ENCODE data around the gene ZNF33A. TPM values are rescaled to one million over a fixed set of nuclear protein-coding genes. Genes with fewer than 3 reads are reported as not detected.
A peak's percentile ranks its signal among the peaks of the same experiment; 100 is the strongest.

The ZNF33A gene
- total RNA-seq, 1 experiment from 2014 or later: 36.3 TPM

GRCh38 chr10:38093816-38094157 is 83.3 kb downstream of the ZNF33A start:
- peak in 1 of 2 experiments; percentile 46 for DNase-seq
- Histone ChIP-seq H3K4me1 (peaks cover 9% of the 10 kb centered on the region; the same call in 1 of the 2 replicates), H3K36me3 (ENCODE audit: control insufficient read depth, insufficient read depth, low read length) (no peaks in the 10 kb centered on the region), H3K4me3 (ENCODE audit: low read depth, low read length) (peak overlapping the region; percentile 99), H3K27me3 (replicated peaks; ENCODE audit: control insufficient read depth, insufficient read depth, low read length) (no peaks in the 10 kb centered on the region), H3K9me3 (no peaks in the 10 kb centered on the region)
- TF ChIP-seq, protein P1, sequence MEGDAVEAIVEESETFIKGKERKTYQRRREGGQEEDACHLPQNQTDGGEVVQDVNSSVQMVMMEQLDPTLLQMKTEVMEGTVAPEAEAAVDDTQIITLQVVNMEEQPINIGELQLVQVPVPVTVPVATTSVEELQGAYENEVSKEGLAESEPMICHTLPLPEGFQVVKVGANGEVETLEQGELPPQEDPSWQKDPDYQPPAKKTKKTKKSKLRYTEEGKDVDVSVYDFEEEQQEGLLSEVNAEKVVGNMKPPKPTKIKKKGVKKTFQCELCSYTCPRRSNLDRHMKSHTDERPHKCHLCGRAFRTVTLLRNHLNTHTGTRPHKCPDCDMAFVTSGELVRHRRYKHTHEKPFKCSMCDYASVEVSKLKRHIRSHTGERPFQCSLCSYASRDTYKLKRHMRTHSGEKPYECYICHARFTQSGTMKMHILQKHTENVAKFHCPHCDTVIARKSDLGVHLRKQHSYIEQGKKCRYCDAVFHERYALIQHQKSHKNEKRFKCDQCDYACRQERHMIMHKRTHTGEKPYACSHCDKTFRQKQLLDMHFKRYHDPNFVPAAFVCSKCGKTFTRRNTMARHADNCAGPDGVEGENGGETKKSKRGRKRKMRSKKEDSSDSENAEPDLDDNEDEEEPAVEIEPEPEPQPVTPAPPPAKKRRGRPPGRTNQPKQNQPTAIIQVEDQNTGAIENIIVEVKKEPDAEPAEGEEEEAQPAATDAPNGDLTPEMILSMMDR (IDR thresholded peaks at IDR 0.05; ENCODE audit: insufficient read depth in 1 of 2, low read depth in 1 of 2, low read length in 1 of 2, severe bottlenecking in 1 of 2, unreplicated experiment in 1 of 2): no peak
- no peaks in the 10 kb centered on the region for H3K27me3 Mint-ChIP-seq (ENCODE audit: insufficient read depth, unreplicated experiment)
- H3K4me3 Mint-ChIP-seq (ENCODE audit: unreplicated experiment): peak overlapping the region; percentile 86
- peaks cover 30% of the 10 kb centered on the region for H3K36me3 Mint-ChIP-seq (ENCODE audit: insufficient read depth, unreplicated experiment)
- no peaks in the 10 kb centered on the region for H3K9me3 Mint-ChIP-seq (ENCODE audit: unreplicated experiment)
- peaks cover 7% of the 10 kb centered on the region for H3K4me1 Mint-ChIP-seq (ENCODE audit: low read depth, unreplicated experiment)
- TSS peak; percentile 94 for BruUV-seq (replicated peaks)
- ChIA-PET CTCF (no interaction called here), POLR2A (interaction anchor here (0.7 kb wide), 1 partner anchor 84 kb away, joined by 3 read pairs; no protein-coding TSS in a partner anchor)
- intact Hi-C loops (cut with micrococcal nuclease; ENCODE audit: unreplicated experiment): loop anchor here (1.0 to 10.0 kb wide), 4 partner anchors 83 to 261 kb away; partner anchors contain the start of genes ZNF248, ZNF25 and ZNF33A
- peak overlapping the region; percentile 88 for H3K27ac Mint-ChIP-seq (ENCODE audit: unreplicated experiment)

- H3K9me3 Mint-ChIP-seq (ENCODE audit: unreplicated experiment): no peaks in the 10 kb centered on the region
- POLR2A ChIA-PET: interaction anchor here (0.7 kb wide), 1 partner anchor 84 kb away, joined by 3 read pairs; no protein-coding TSS in a partner anchor
- TF ChIP-seq, protein P1 (IDR thresholded peaks at IDR 0.05; ENCODE audit: insufficient read depth in 1 of 2, low read depth in 1 of 2, low read length in 1 of 2, severe bottlenecking in 1 of 2, unreplicated experiment in 1 of 2): no peak
- H3K4me3 Mint-ChIP-seq (ENCODE audit: unreplicated experiment): peak within 1 kb of the TSS; percentile 86
- H3K27me3 Mint-ChIP-seq (ENCODE audit: insufficient read depth, unreplicated experiment): no peaks in the 10 kb centered on the region
- intact Hi-C loops (cut with micrococcal nuclease; ENCODE audit: unreplicated experiment): loop anchor here (1.0 to 10.0 kb wide), 4 partner anchors 84 to 260 kb away; partner anchors contain the start of genes ZNF248, ZNF25 and ZNF33A
- no TSS peak for BruUV-seq (replicated peaks)
- H3K9me3 ChIP-seq: no peaks in the 10 kb centered on the region
- peaks cover 7% of the 10 kb centered on the region for H3K4me1 Mint-ChIP-seq (ENCODE audit: low read depth, unreplicated experiment)
- no peaks in the 10 kb centered on the region for H3K36me3 ChIP-seq (ENCODE audit: control insufficient read depth, insufficient read depth, low read length)
- H3K36me3 Mint-ChIP-seq (ENCODE audit: insufficient read depth, unreplicated experiment): peaks cover 31% of the 10 kb centered on the region
- no peaks in the 10 kb centered on the region for H3K27me3 ChIP-seq (replicated peaks; ENCODE audit: control insufficient read depth, insufficient read depth, low read length)
- H3K4me3 ChIP-seq (ENCODE audit: low read depth, low read length): peak within 1 kb of the TSS; percentile 99
- CTCF ChIA-PET: no interaction called here
- DNase-seq: peak; percentile 93 to 96
- peaks cover 9% of the 10 kb centered on the region; the same call in 1 of the 2 replicates for H3K4me1 ChIP-seq
- peak within 1 kb of the TSS; percentile 88 for H3K27ac Mint-ChIP-seq (ENCODE audit: unreplicated experiment)
Observed at GRCh38 chr10:38094158-38094926, 83.9 kb downstream of the ZNF33A start, which contains the start of gene ZNF37A. ZNF37A (plus strand) TSS chr10:38094337; CDS start chr10:38096618, 2,281 bp downstream.

DNA sequence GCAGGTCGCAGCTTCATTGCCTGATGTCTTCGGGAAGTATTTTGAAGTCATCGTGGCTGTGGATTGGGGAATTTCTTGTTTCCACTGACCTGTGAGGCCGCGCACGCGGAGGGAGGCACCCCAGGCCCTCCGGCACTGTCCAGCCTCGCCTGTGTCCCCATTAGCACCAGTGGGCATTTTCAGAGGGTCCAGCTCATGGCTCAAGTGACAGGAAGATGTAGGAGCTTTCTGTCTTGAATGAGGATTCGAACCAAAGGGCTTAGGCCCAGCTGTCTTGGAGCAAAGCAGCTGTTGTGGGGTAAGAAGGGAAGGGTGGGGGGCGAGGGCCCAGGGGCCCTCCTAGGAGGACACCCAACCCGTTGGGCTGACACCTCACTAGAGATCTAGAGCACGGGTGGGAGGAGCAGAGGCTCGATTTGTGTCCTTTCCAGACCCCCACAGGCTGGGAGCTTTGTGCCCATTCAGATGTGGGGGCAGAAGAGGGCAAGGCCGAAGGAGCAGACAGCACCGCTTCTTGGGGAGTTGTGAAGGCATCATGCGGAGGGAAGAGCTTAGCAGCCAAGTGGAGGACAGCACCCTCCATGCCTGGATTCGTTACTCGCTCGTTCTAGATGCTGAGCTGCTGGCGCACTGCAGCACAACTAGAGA is 84.6 kb downstream of the ZNF33A start:
- TF ChIP-seq, protein P1 (IDR thresholded peaks at IDR 0.05; ENCODE audit: insufficient read depth in 1 of 2, low read depth in 1 of 2, low read length in 1 of 2, severe bottlenecking in 1 of 2, unreplicated experiment in 1 of 2): no peak
- intact Hi-C loops (cut with micrococcal nuclease; ENCODE audit: unreplicated experiment): loop anchor here (1.0 to 10.0 kb wide), 4 partner anchors 85 to 260 kb away; partner anchors contain the start of genes ZNF248, ZNF25 and ZNF33A
- H3K4me1 Mint-ChIP-seq (ENCODE audit: low read depth, unreplicated experiment): peaks cover 7% of the 10 kb centered on the region
- TSS peak; percentile 10 for BruUV-seq (replicated peaks)
- no peaks in the 10 kb centered on the region for H3K9me3 ChIP-seq
- POLR2A ChIA-PET: no interaction called here
- H3K36me3 Mint-ChIP-seq (ENCODE audit: insufficient read depth, unreplicated experiment): peaks cover 38% of the 10 kb centered on the region
- DNase-seq: no peak
- H3K9me3 Mint-ChIP-seq (ENCODE audit: unreplicated experiment): no peaks in the 10 kb centered on the region
- peaks cover 9% of the 10 kb centered on the region; the same call in 1 of the 2 replicates for H3K4me1 ChIP-seq
- no peaks in the 10 kb centered on the region for H3K27me3 Mint-ChIP-seq (ENCODE audit: insufficient read depth, unreplicated experiment)
- H3K4me3 ChIP-seq (ENCODE audit: low read depth, low read length): peak overlapping the region; percentile 99
- peak overlapping the region; percentile 88 for H3K27ac Mint-ChIP-seq (ENCODE audit: unreplicated experiment)
- CTCF ChIA-PET: no interaction called here
- H3K4me3 Mint-ChIP-seq (ENCODE audit: unreplicated experiment): peak overlapping the region; percentile 86
- no peaks in the 10 kb centered on the region for H3K27me3 ChIP-seq (replicated peaks; ENCODE audit: control insufficient read depth, insufficient read depth, low read length)
- H3K36me3 ChIP-seq (ENCODE audit: control insufficient read depth, insufficient read depth, low read length): no peaks in the 10 kb centered on the region; the same call in 1 of the 2 replicates
